HepG2 (cell line): ENCODE data around the gene SIRT7. TPM values are rescaled to one million over a fixed set of nuclear protein-coding genes. Genes with fewer than 3 reads are reported as not detected.

Experiments
- ATAC-seq: fragments of 200-7000 bp; cut with Tn5 transposase; 3 replicates; pipeline ENCODE4 v1.9.1; 2020; ENCODE audit warnings: mild to moderate bottlenecking, moderate library complexity
- BruUV-seq: library from RNA; stranded (reverse); fragments of 400-500 nt; replicated peaks from 2 replicates; lab custom pipeline; 2021; lab: Mats Ljungman, UMichigan
- CTCF ChIA-PET: fragments of 300-600 bp; formaldehyde crosslinking; extraction: SDS; loops from one replicate; lab custom pipeline; 2021; ENCODE audit warnings: low total read pairs, inconsistent platforms, low intra/inter-chr PET ratio; lab: Yijun Ruan, JAX
- POLR2A ChIA-PET: fragments of 350-600 bp; sonication (Branson Sonifier 250); formaldehyde crosslinking; loops from one replicate; lab custom pipeline; 2020; ENCODE audit warnings: antibody characterized with exemption, inconsistent platforms; lab: Yijun Ruan, JAX
- DNase-seq: peaks from one replicate; pipeline ENCODE4 v3.0.0-alpha.2; 2015; ENCODE audit warnings: low spot score
- FAIRE-seq: peaks from 3 replicates; lab custom pipeline; 2011; peaks lifted over from hg19 to GRCh38; lab: Jason Lieb, UNC
- H2AFZ ChIP-seq: one replicate; pipeline ENCODE4 v1.6.1; 2011; ENCODE audit warnings: low read length, inconsistent platforms
- H3K27ac ChIP-seq: fragments of 300-600 bp; 3 replicates; pipeline ENCODE4 v1.8.0; 2011; ENCODE audit warnings: mixed run types, mild to moderate bottlenecking, mixed read lengths, low read length, inconsistent platforms; ENCODE audit not compliant: insufficient read depth; ENCODE audit errors: extremely low read length
- H3K27me3 ChIP-seq, 2 experiments: fragments of 200-600 bp in 1 of 2; 2 replicates in 1 of 2; 3 replicates in 1 of 2; pipeline versions ENCODE4 v1.6.0 to v1.8.0; 2011; ENCODE audit warnings: low read length in 2 of 2, mild to moderate bottlenecking in 2 of 2, moderate library complexity in 2 of 2, inconsistent platforms in 1 of 2; ENCODE audit not compliant: insufficient read depth in 2 of 2, control insufficient read depth in 1 of 2
- H3K36me3 ChIP-seq, 2 experiments: fragments of 200-600 bp in 1 of 2; replicated peaks in 1 of 2; 2 replicates in 1 of 2; 3 replicates in 1 of 2; pipeline versions ENCODE4 v1.5.1 to v1.8.0; 2011; ENCODE audit warnings: low read length in 2 of 2, inconsistent platforms in 1 of 2; ENCODE audit not compliant: insufficient read depth in 2 of 2, control insufficient read depth in 1 of 2
- H3K4me1 ChIP-seq: 2 replicates; pipeline ENCODE4 v1.5.1; 2012; ENCODE audit warnings: low read length, inconsistent platforms; ENCODE audit not compliant: insufficient read depth
- H3K4me2 ChIP-seq: 2 replicates; pipeline ENCODE4 v1.6.0; 2011; ENCODE audit warnings: low read depth, low read length, inconsistent platforms
- H3K4me3 ChIP-seq, 3 experiments: fragments of 200-600 bp in 1 of 3; sonication (generic), shearing (Covaris generic) in 1 of 3; replicated peaks in 1 of 3; 2 replicates each; pipeline ENCODE4 v1.5.1; 2011 to 2016; ENCODE audit warnings: low read length in 3 of 3, inconsistent platforms in 2 of 3, low read depth in 2 of 3, mild to moderate bottlenecking in 2 of 3, control low read depth in 1 of 3, mixed read lengths in 1 of 3; ENCODE audit not compliant: insufficient read depth in 1 of 3
- H3K79me2 ChIP-seq: one replicate; pipeline ENCODE4 v1.6.1; 2011; ENCODE audit warnings: low read length, inconsistent platforms; ENCODE audit not compliant: insufficient read depth
- H3K9ac ChIP-seq: 2 replicates; pipeline ENCODE4 v1.6.0; 2011; ENCODE audit warnings: mild to moderate bottlenecking, low read depth, low read length, inconsistent platforms; ENCODE audit not compliant: insufficient read depth
- H3K9me3 ChIP-seq: 2 replicates; pipeline ENCODE4 v1.5.1; 2012; ENCODE audit warnings: mild to moderate bottlenecking, low read length
- H4K20me1 ChIP-seq: 2 replicates; pipeline ENCODE4 v1.6.0; 2011; ENCODE audit warnings: inconsistent platforms, mild to moderate bottlenecking, low read length, moderate library complexity; ENCODE audit not compliant: insufficient read depth
- ATF6 ChIP-seq: sonication (generic); formaldehyde crosslinking; conservative IDR thresholded peaks from 2 replicates; pipeline ENCODE4 v1.4.0; 2020; ENCODE audit warnings: missing genetic modification reagents
- CHD2 ChIP-seq: IDR thresholded peaks from 2 replicates; pipeline ENCODE4 v1.6.1; 2011; ENCODE audit warnings: low read depth, low read length, improper control_type of control experiment
- E2F2 ChIP-seq: sonication (generic); formaldehyde crosslinking; IDR thresholded peaks from 2 replicates; pipeline ENCODE4 v1.4.0; 2020; ENCODE audit warnings: missing genetic modification reagents, borderline replicate concordance
- GABPA ChIP-seq, 2 experiments: IDR thresholded peaks; 2 replicates each; pipeline ENCODE4 v1.6.1; 2011 to 2016; ENCODE audit warnings: low read depth in 2 of 2, low read length in 1 of 2, missing biosample characterization in 1 of 2, missing genetic modification characterization in 1 of 2
- ZBTB25 ChIP-seq: IDR thresholded peaks from 2 replicates; pipeline ENCODE4 v1.6.1; 2018; ENCODE audit warnings: missing genetic modification reagents
- ZNF142 ChIP-seq: sonication (generic); formaldehyde crosslinking; IDR thresholded peaks from 2 replicates; pipeline ENCODE4 v1.4.0; 2020; ENCODE audit warnings: missing genetic modification reagents
- ZNF691 ChIP-seq: sonication (generic); formaldehyde crosslinking; IDR thresholded peaks from 2 replicates; pipeline ENCODE4 v1.4.0; 2020; ENCODE audit warnings: missing genetic modification reagents, low read depth, mild to moderate bottlenecking, borderline replicate concordance
- ZNF75D ChIP-seq: sonication (generic); formaldehyde crosslinking; IDR thresholded peaks from 2 replicates; pipeline ENCODE4 v1.8.1; 2023; ENCODE audit warnings: missing genetic modification reagents, mild to moderate bottlenecking, borderline replicate concordance
- ZNF776 ChIP-seq: sonication (generic); formaldehyde crosslinking; IDR thresholded peaks from 2 replicates; pipeline ENCODE4 v1.4.0; 2020; ENCODE audit warnings: mild to moderate bottlenecking, missing genetic modification reagents
- ZNF816 ChIP-seq: sonication (generic); formaldehyde crosslinking; IDR thresholded peaks from 2 replicates; pipeline ENCODE4 v1.8.0; 2022; ENCODE audit warnings: missing genetic modification reagents, mild to moderate bottlenecking, borderline replicate concordance
- WGBS: methylation state at CpG from one replicate; pipeline ENCODE4 v1.1.6; 2017; ENCODE audit warnings: low lambda C conversion rate; 5-methylcytosine and 5-hydroxymethylcytosine counted together
- in situ Hi-C: cut with HindIII; loops from 2 replicates; pipeline ENCODE4 v1.10.0; 2017; ENCODE audit warnings: low pct_unique_long_range_greater_than_20kb; ENCODE audit not compliant: extremely low pct_ligation_motif_present
- intact Hi-C: fragments of 100-400 bp; cut with micrococcal nuclease; formaldehyde crosslinking; loops from one replicate; pipeline ENCODE4 v1.10.0; 2022; ENCODE audit not compliant: unreplicated experiment
- polyA plus RNA-seq, 8 experiments: library from polyadenylated mRNA; depleted of rRNA in 3 of 8; stranded (reverse) in 7 of 8; unstranded in 1 of 8; fragments of >200 nt; fragmentation: Illumina TruSeq in 4 of 8; extraction: Trizol in 4 of 8; gene quantifications; 2 replicates each; pipeline versions ENCODE4 v1.2.1 to v1.2.3, GENCODE V29; 2011 to 2016; ENCODE audit warnings: low read depth in 4 of 8, missing spikeins in 1 of 8, mixed read lengths in 1 of 8; ENCODE audit not compliant: insufficient read depth in 1 of 8
- total RNA-seq, 5 experiments: library from RNA; depleted of rRNA; stranded (reverse); fragments of >200 nt; fragmentation: Illumina TruSeq; extraction: Trizol; gene quantifications; 2 replicates each; pipeline ENCODE4 v1.2.3, GENCODE V29; 2016; ENCODE audit warnings: low read depth in 1 of 5

Gene SIRT7
- total and polyA plus RNA-seq, 2 of the 13 experiments (the other 11 are each of a cell fraction or from before 2014, with no cell fraction given), result 8.3 to 24.8 TPM

- H4K20me1 ChIP-seq, result peaks cover 34% of the 10 kb centered on the region; the same call in 1 of the 2 replicates
- peak within 1 kb of the TSS; percentile 94 for H3K4me2 ChIP-seq
- no CpG with 5 or more reads among the region's 64 CpGs for WGBS
- ChIA-PET CTCF (interaction anchor here (1.4 kb wide), 1 partner anchor 150 kb away, joined by 3 read pairs; no protein-coding TSS in a partner anchor), POLR2A (interaction anchor here (1.0 to 4.3 kb wide), 10 partner anchors 9 to 232 kb away, joined by 3 to 26 read pairs (median 8); partner anchors contain the start of genes ALYREF, ANAPC11, CENPX and DCXR)
- no peaks in the 10 kb centered on the region for H3K27me3 ChIP-seq
- no peak for FAIRE-seq
- no peaks in the 10 kb centered on the region for H3K9me3 ChIP-seq
- BruUV-seq, result no TSS peak
- H3K4me1 ChIP-seq, result peaks cover 58% of the 10 kb centered on the region
- no peak for DNase-seq
- H3K9ac ChIP-seq, result peak within 1 kb of the TSS; percentile 100
- peaks cover 24% of the 10 kb centered on the region for H3K79me2 ChIP-seq
- H3K27ac ChIP-seq, result peak within 1 kb of the TSS; percentile 98
- in situ Hi-C loops (no loop called here), intact Hi-C loops (loop anchor here (5.0 kb wide), 1 partner anchor 41 kb away; the partner anchor contains the start of gene PCYT2)
- peaks cover 12 to 18% of the 10 kb centered on the region in 2 experiments for H3K36me3 ChIP-seq
- ATAC-seq, result peak; percentile 3; the same call in 2 of the 3 replicates
- H2AFZ ChIP-seq, result no peak within 1 kb of the TSS
- H3K4me3 ChIP-seq, result peak within 1 kb of the TSS; percentile 72 to 92 (median 90)
- no peak for TF ChIP-seq GABPA (IDR thresholded peaks at IDR 0.05; ENCODE audit: low read depth, low read length)
- TF ChIP-seq GABPA (CRISPR knock-in tag; IDR thresholded peaks at IDR 0.05; ENCODE audit: low read depth), result peak; percentile 87
- TF ChIP-seq ATF6 (CRISPR knock-in tag), result no peak
- TF ChIP-seq E2F2, result no peak
- 0 out of 2 replicates have a peak, but pooled peaks have one; percentile 40 for TF ChIP-seq ZNF816 (CRISPR knock-in tag)
- TF ChIP-seq ZNF691, result no peak
- no peak for TF ChIP-seq ZNF776 (CRISPR knock-in tag)
- TF ChIP-seq CHD2, result 0 out of 2 replicates have a peak, but pooled peaks have one; percentile 11
- no peak for TF ChIP-seq ZNF142 (CRISPR knock-in tag)
- TF ChIP-seq ZNF75D (CRISPR knock-in tag), result no peak
- peak; percentile 95; the same call in 1 of the 2 replicates for TF ChIP-seq ZBTB25 (CRISPR knock-in tag)
Observed at GRCh38 chr17:81870981-81871386, 47.0 kb downstream of the SIRT7 start, which contains the start of gene ARHGDIA. Gene ARHGDIA (minus strand): TSS chr17:81871337. CDS start chr17:81869930, 1,407 bp downstream.
